Measurements from ENCODE around the gene TBL1XR1. TPM values are rescaled to one million over a fixed set of nuclear protein-coding genes. Genes with fewer than 3 reads are reported as not detected.

Gene TBL1XR1
- total RNA-seq, 1 experiment from 2014 or later, result 186 TPM

- no peak for TF ChIP-seq EZH2 (IDR thresholded peaks at IDR 0.05; ENCODE audit: borderline replicate concordance, low read depth, low read length, poor library complexity, severe bottlenecking)
- no peak for TF ChIP-seq CTCF (conservative IDR thresholded peaks at IDR 0.05; ENCODE audit: low read depth, low read length)
- intact Hi-C loops (cut with micrococcal nuclease; ENCODE audit: unreplicated experiment), result no loop called here
- DNase-seq (ENCODE audit: low spot score), result no peak
- no peaks in the 10 kb centered on the region for H3K27me3 ChIP-seq (replicated peaks; ENCODE audit: insufficient read depth, low read depth, low read length, poor library complexity)
- ChIA-PET CTCF (no interaction called here), POLR2A (ENCODE audit: low non-redundant PET) (no interaction called here)
- no peak overlapping the region for H3K27ac ChIP-seq (ENCODE audit: low read depth, low read length, poor library complexity, severe bottlenecking)
- H3K9me3 ChIP-seq (ENCODE audit: low read depth, low read length, poor library complexity, severe bottlenecking), result no peaks in the 10 kb centered on the region
- peaks cover 35% of the 10 kb centered on the region for H3K4me1 ChIP-seq (ENCODE audit: insufficient read depth, low read length, poor library complexity, severe bottlenecking)
- no TSS peak for BruUV-seq (replicated peaks)
- H3K4me3 ChIP-seq (ENCODE audit: low read depth, low read length, poor library complexity, severe bottlenecking), result no peak overlapping the region
- H3K36me3 ChIP-seq (ENCODE audit: insufficient read depth, low read length, poor library complexity, severe bottlenecking), result peaks cover 8% of the 10 kb centered on the region
Observed at GRCh38 chr3:177127008-177127407, 70.3 kb downstream of the TBL1XR1 start.

GRCh38 chr3:177126015-177126773, 71.1 kb downstream of the TBL1XR1 start:
- intact Hi-C loops (cut with micrococcal nuclease; ENCODE audit: unreplicated experiment), result no loop called here
- H3K36me3 ChIP-seq (ENCODE audit: insufficient read depth, low read length, poor library complexity, severe bottlenecking), result peaks cover 8% of the 10 kb centered on the region
- no peak overlapping the region for H3K4me3 ChIP-seq (ENCODE audit: low read depth, low read length, poor library complexity, severe bottlenecking)
- TF ChIP-seq CTCF (conservative IDR thresholded peaks at IDR 0.05; ENCODE audit: low read depth, low read length) (no peak), EZH2 (IDR thresholded peaks at IDR 0.05; ENCODE audit: borderline replicate concordance, low read depth, low read length, poor library complexity, severe bottlenecking) (no peak)
- CTCF ChIA-PET, result interaction anchor here (0.7 kb wide), 1 partner anchor 368 kb away, joined by 5 read pairs; no protein-coding TSS in a partner anchor
- DNase-seq (ENCODE audit: low spot score), result no peak
- no peaks in the 10 kb centered on the region for H3K27me3 ChIP-seq (replicated peaks; ENCODE audit: insufficient read depth, low read depth, low read length, poor library complexity)
- BruUV-seq (replicated peaks), result no TSS peak
- peaks cover 37% of the 10 kb centered on the region for H3K4me1 ChIP-seq (ENCODE audit: insufficient read depth, low read length, poor library complexity, severe bottlenecking)
- no peak overlapping the region for H3K27ac ChIP-seq (ENCODE audit: low read depth, low read length, poor library complexity, severe bottlenecking)
- H3K9me3 ChIP-seq (ENCODE audit: low read depth, low read length, poor library complexity, severe bottlenecking), result no peaks in the 10 kb centered on the region
- POLR2A ChIA-PET (ENCODE audit: low non-redundant PET), result no interaction called here

- no peak overlapping the region for H3K4me3 ChIP-seq (ENCODE audit: low read depth, low read length, poor library complexity, severe bottlenecking)
- CTCF ChIA-PET, result no interaction called here
- H3K4me1 ChIP-seq (ENCODE audit: insufficient read depth, low read length, poor library complexity, severe bottlenecking), result peaks cover 46% of the 10 kb centered on the region
- H3K9me3 ChIP-seq (ENCODE audit: low read depth, low read length, poor library complexity, severe bottlenecking), result no peaks in the 10 kb centered on the region
- H3K27ac ChIP-seq (ENCODE audit: low read depth, low read length, poor library complexity, severe bottlenecking), result no peak overlapping the region
- intact Hi-C loops (cut with micrococcal nuclease; ENCODE audit: unreplicated experiment), result loop anchor here (5.0 kb wide), 1 partner anchor 67 kb away; no protein-coding TSS in a partner anchor
- DNase-seq (ENCODE audit: low spot score), result no peak
- no TSS peak for BruUV-seq (replicated peaks)
- H3K36me3 ChIP-seq (ENCODE audit: insufficient read depth, low read length, poor library complexity, severe bottlenecking), result peaks cover 4% of the 10 kb centered on the region
- POLR2A ChIA-PET (ENCODE audit: low non-redundant PET), result no interaction called here
- no peak for TF ChIP-seq CTCF (conservative IDR thresholded peaks at IDR 0.05; ENCODE audit: low read depth, low read length)
- TF ChIP-seq EZH2 (IDR thresholded peaks at IDR 0.05; ENCODE audit: borderline replicate concordance, low read depth, low read length, poor library complexity, severe bottlenecking), result no peak
- no peaks in the 10 kb centered on the region for H3K27me3 ChIP-seq (replicated peaks; ENCODE audit: insufficient read depth, low read depth, low read length, poor library complexity)
Observed at GRCh38 chr3:177124882-177125281, 72.4 kb downstream of the TBL1XR1 start.
